Activated naive CD4-positive, alpha-beta T cell treated with anti-CD3 and anti-CD28 coated beads for 36 hours (primary cell): ENCODE results near the gene ACSL1. TPM values are rescaled to one million over a fixed set of nuclear protein-coding genes. Genes with fewer than 3 reads are reported as not detected.
A peak's percentile ranks its signal among the peaks of the same experiment; 100 is the strongest.

ENCODE experiments used
- CTCF ChIA-PET: fragments of 350-600 bp; sonication (Branson Sonifier 250); formaldehyde crosslinking; loops from one replicate; lab custom pipeline; 2021; ENCODE audit warnings: antibody characterized with exemption; lab: Charles Lee
- DNase-seq: peaks from one replicate; pipeline ENCODE4 v3.0.0-alpha.2; 2020
- H3K27ac Mint-ChIP-seq: one replicate; pipeline ENCODE4 v1.8.0; 2021; ENCODE audit warnings: mild to moderate bottlenecking, mixed read lengths
- H3K27me3 Mint-ChIP-seq: one replicate; pipeline ENCODE4 v1.8.0; 2021; ENCODE audit warnings: low read depth, mixed read lengths
- H3K36me3 Mint-ChIP-seq: one replicate; pipeline ENCODE4 v1.8.0; 2021; ENCODE audit warnings: low read depth, mixed read lengths
- H3K4me1 Mint-ChIP-seq: one replicate; pipeline ENCODE4 v1.8.0; 2021; ENCODE audit warnings: low read depth, mixed read lengths
- H3K4me3 Mint-ChIP-seq: one replicate; pipeline ENCODE4 v1.8.0; 2021; ENCODE audit warnings: mild to moderate bottlenecking, moderate library complexity, mixed read lengths
- H3K9me3 Mint-ChIP-seq: one replicate; pipeline ENCODE4 v1.8.0; 2021; ENCODE audit warnings: mixed read lengths
- intact Hi-C: fragments of 100-400 bp; cut with micrococcal nuclease; formaldehyde crosslinking; loops from one replicate; pipeline ENCODE4 v1.15.1; 2023
- total RNA-seq, 2 experiments: library from RNA; stranded (reverse); gene quantifications; one replicate each; pipeline ENCODE4 v1.2.3, GENCODE V29; 2021

Gene ACSL1
- total RNA-seq, 2 experiments from 2014 or later, result 29.8 to 31.9 TPM

GRCh38 chr4:184757810-184758209, 68.0 kb downstream of the ACSL1 start:
- Mint-ChIP-seq H3K4me3 (no peak overlapping the region), H3K36me3 (peaks cover 38% of the 10 kb centered on the region), H3K9me3 (no peaks in the 10 kb centered on the region), H3K27ac (no peak overlapping the region), H3K4me1 (peaks cover 14% of the 10 kb centered on the region), H3K27me3 (no peaks in the 10 kb centered on the region)
- CTCF ChIA-PET, result interaction anchor here (1.0 kb wide), 1 partner anchor 11 kb away, joined by 3 read pairs; no protein-coding TSS in a partner anchor
- no peak for DNase-seq
- intact Hi-C loops, result no loop called here

GRCh38 chr4:184756399-184756798, 69.4 kb downstream of the ACSL1 start:
- Mint-ChIP-seq H3K9me3 (no peaks in the 10 kb centered on the region), H3K27me3 (no peaks in the 10 kb centered on the region), H3K36me3 (peaks cover 30% of the 10 kb centered on the region), H3K4me3 (no peak overlapping the region), H3K4me1 (peaks cover under 1% of the 10 kb centered on the region), H3K27ac (no peak overlapping the region)
- CTCF ChIA-PET, result no interaction called here
- intact Hi-C loops, result no loop called here
- DNase-seq, result no peak

- no peaks in the 10 kb centered on the region for H3K9me3 Mint-ChIP-seq
- intact Hi-C loops, result no loop called here
- DNase-seq, result no peak
- H3K36me3 Mint-ChIP-seq, result peaks cover 24% of the 10 kb centered on the region
- H3K27ac Mint-ChIP-seq, result no peak overlapping the region
- H3K4me1 Mint-ChIP-seq, result no peaks in the 10 kb centered on the region
- H3K27me3 Mint-ChIP-seq, result no peaks in the 10 kb centered on the region
- no peak overlapping the region for H3K4me3 Mint-ChIP-seq
- CTCF ChIA-PET, result no interaction called here
Observed at GRCh38 chr4:184755278-184755677, 70.5 kb downstream of the ACSL1 start.

- H3K9me3 Mint-ChIP-seq, result no peaks in the 10 kb centered on the region
- no peak overlapping the region for H3K4me3 Mint-ChIP-seq
- DNase-seq, result no peak
- H3K27me3 Mint-ChIP-seq, result no peaks in the 10 kb centered on the region
- no peak overlapping the region for H3K27ac Mint-ChIP-seq
- CTCF ChIA-PET, result interaction anchor here (0.7 kb wide), 1 partner anchor 231 kb away, joined by 4 read pairs; no protein-coding TSS in a partner anchor
- peaks cover 12% of the 10 kb centered on the region for H3K36me3 Mint-ChIP-seq
- H3K4me1 Mint-ChIP-seq, result no peaks in the 10 kb centered on the region
- intact Hi-C loops, result no loop called here
Observed at GRCh38 chr4:184752496-184753275, 73.1 kb downstream of the ACSL1 start.

- Mint-ChIP-seq H3K4me1 (peaks cover 7% of the 10 kb centered on the region), H3K27ac (no peak overlapping the region), H3K4me3 (no peak overlapping the region), H3K36me3 (peaks cover 10% of the 10 kb centered on the region), H3K27me3 (no peaks in the 10 kb centered on the region), H3K9me3 (no peaks in the 10 kb centered on the region)
- DNase-seq, result no peak
- intact Hi-C loops, result no loop called here
- CTCF ChIA-PET, result interaction anchor here (0.6 kb wide), 1 partner anchor 15 kb away, joined by 3 read pairs; no protein-coding TSS in a partner anchor
Observed at GRCh38 chr4:184751585-184751956, 74.2 kb downstream of the ACSL1 start.

- Mint-ChIP-seq H3K27ac (no peak overlapping the region), H3K27me3 (no peaks in the 10 kb centered on the region), H3K36me3 (peaks cover 7% of the 10 kb centered on the region), H3K4me3 (no peak overlapping the region), H3K4me1 (peaks cover 12% of the 10 kb centered on the region), H3K9me3 (no peaks in the 10 kb centered on the region)
- DNase-seq, result no peak
- CTCF ChIA-PET, result interaction anchor here (0.6 kb wide), 1 partner anchor 15 kb away, joined by 3 read pairs; no protein-coding TSS in a partner anchor
- intact Hi-C loops, result no loop called here
Observed at GRCh38 chr4:184750926-184751584, 74.7 kb downstream of the ACSL1 start.

- no peak overlapping the region for H3K4me3 Mint-ChIP-seq
- intact Hi-C loops, result loop anchor here (5.0 kb wide), 1 partner anchor 486 kb away; no protein-coding TSS in a partner anchor
- H3K27me3 Mint-ChIP-seq, result no peaks in the 10 kb centered on the region
- no peak for DNase-seq
- H3K36me3 Mint-ChIP-seq, result no peaks in the 10 kb centered on the region
- H3K27ac Mint-ChIP-seq, result no peak overlapping the region
- H3K9me3 Mint-ChIP-seq, result no peaks in the 10 kb centered on the region
- peaks cover 15% of the 10 kb centered on the region for H3K4me1 Mint-ChIP-seq
- CTCF ChIA-PET, result no interaction called here
Observed at GRCh38 chr4:184748251-184748652, 77.5 kb downstream of the ACSL1 start.

GRCh38 chr4:184747034-184747830, 78.5 kb downstream of the ACSL1 start:
- Mint-ChIP-seq H3K36me3 (no peaks in the 10 kb centered on the region), H3K4me3 (no peak overlapping the region), H3K27ac (no peak overlapping the region), H3K9me3 (no peaks in the 10 kb centered on the region), H3K27me3 (no peaks in the 10 kb centered on the region), H3K4me1 (peaks cover 15% of the 10 kb centered on the region)
- DNase-seq, result no peak
- intact Hi-C loops, result loop anchor here (2.0 to 5.0 kb wide), 3 partner anchors 78 to 485 kb away; partner anchors contain the start of gene ACSL1
- CTCF ChIA-PET, result interaction anchor here (0.6 to 2.2 kb wide), 7 partner anchors 10 to 259 kb away, joined by 3 to 15 read pairs (median 3); no protein-coding TSS in a partner anchor

- Mint-ChIP-seq H3K9me3 (no peaks in the 10 kb centered on the region), H3K27me3 (no peaks in the 10 kb centered on the region), H3K36me3 (no peaks in the 10 kb centered on the region), H3K4me3 (no peak overlapping the region), H3K27ac (no peak overlapping the region), H3K4me1 (peaks cover 15% of the 10 kb centered on the region)
- DNase-seq, result peak; percentile 91
- intact Hi-C loops, result loop anchor here (1.0 to 5.0 kb wide), 8 partner anchors 16 to 484 kb away; partner anchors contain the start of gene ACSL1
- CTCF ChIA-PET, result interaction anchor here (0.6 to 2.2 kb wide), 26 partner anchors 10 to 483 kb away, joined by 3 to 15 read pairs (median 4); partner anchors contain the start of gene CENPU
Observed at GRCh38 chr4:184745831-184746795, 79.7 kb downstream of the ACSL1 start.

GRCh38 chr4:184744236-184744635, 81.5 kb downstream of the ACSL1 start:
- H3K27ac Mint-ChIP-seq, result no peak overlapping the region
- intact Hi-C loops, result no loop called here
- CTCF ChIA-PET, result no interaction called here

GRCh38 chr4:184743650-184744049, 82.1 kb downstream of the ACSL1 start:
- Mint-ChIP-seq H3K27me3 (no peaks in the 10 kb centered on the region), H3K36me3 (no peaks in the 10 kb centered on the region), H3K9me3 (no peaks in the 10 kb centered on the region), H3K4me3 (no peak overlapping the region), H3K27ac (no peak overlapping the region), H3K4me1 (peaks cover 27% of the 10 kb centered on the region)
- CTCF ChIA-PET, result no interaction called here
- intact Hi-C loops, result no loop called here
- no peak for DNase-seq

More at GRCh38 chr4:184744236-184744635, 81.5 kb downstream of the ACSL1 start:
- Mint-ChIP-seq H3K4me1 (peaks cover 25% of the 10 kb centered on the region), H3K27me3 (no peaks in the 10 kb centered on the region), H3K9me3 (no peaks in the 10 kb centered on the region), H3K4me3 (no peak overlapping the region), H3K36me3 (no peaks in the 10 kb centered on the region)
- no peak for DNase-seq
